Smooth muscle cell (in vitro differentiated cells): ENCODE measurements around the gene TBC1D7. TPM values are rescaled to one million over a fixed set of nuclear protein-coding genes. Genes with fewer than 3 reads are reported as not detected.

Source experiments
- DNase-seq: peaks from one replicate; lab custom pipeline; 2025; ENCODE audit not compliant: unreplicated experiment; lab: John Stamatoyannopoulos, UW
- H2AFZ ChIP-seq: fragments of 200-600 bp; sonication (generic); 2 replicates; pipeline ENCODE4 v1.6.0; 2016; ENCODE audit warnings: antibody characterized with exemption, low read depth, mild to moderate bottlenecking
- H3F3A ChIP-seq: fragments of 200-600 bp; sonication (generic); 2 replicates; pipeline ENCODE4 v1.6.0; 2017; ENCODE audit warnings: antibody characterized with exemption, low read depth
- H3K27ac ChIP-seq: fragments of 200-600 bp; sonication (generic); 2 replicates; pipeline ENCODE4 v1.5.1; 2016; ENCODE audit warnings: low read depth, mild to moderate bottlenecking
- H3K27me3 ChIP-seq: fragments of 200-600 bp; sonication (generic); 2 replicates; pipeline ENCODE4 v1.6.1; 2016; ENCODE audit warnings: low read depth, mild to moderate bottlenecking
- H3K36me3 ChIP-seq: fragments of 200-600 bp; sonication (generic); 2 replicates; pipeline ENCODE4 v1.5.1; 2016; ENCODE audit warnings: low read depth
- H3K4me1 ChIP-seq: fragments of 200-600 bp; sonication (generic); 2 replicates; pipeline ENCODE4 v1.5.1; 2016; ENCODE audit warnings: low read depth
- H3K4me2 ChIP-seq: fragments of 200-600 bp; sonication (generic); 2 replicates; pipeline ENCODE4 v1.6.0; 2016; ENCODE audit warnings: mild to moderate bottlenecking
- H3K4me3 ChIP-seq: fragments of 200-600 bp; sonication (generic); 2 replicates; pipeline ENCODE4 v1.5.1; 2016; ENCODE audit warnings: mild to moderate bottlenecking
- H3K79me2 ChIP-seq: fragments of 200-600 bp; sonication (generic); 2 replicates; pipeline ENCODE4 v1.6.0; 2016; ENCODE audit warnings: low read depth, mild to moderate bottlenecking
- H3K9ac ChIP-seq: fragments of 200-600 bp; sonication (generic); 2 replicates; pipeline ENCODE4 v1.6.0; 2016; ENCODE audit warnings: low read depth
- H3K9me3 ChIP-seq: fragments of 200-600 bp; sonication (generic); replicated peaks from 2 replicates; pipeline ENCODE4 v1.5.1; 2016; ENCODE audit warnings: low read depth
- H4K20me1 ChIP-seq: fragments of 200-600 bp; sonication (generic); 2 replicates; pipeline ENCODE4 v1.6.0; 2016; ENCODE audit warnings: low read depth
- WGBS: methylation state at CpG from one replicate; pipeline ENCODE4 v1.1.7; 2016; ENCODE audit warnings: low lambda C conversion rate; 5-methylcytosine and 5-hydroxymethylcytosine counted together
- polyA plus RNA-seq: library from polyadenylated mRNA; unstranded; fragments of >200 nt; fragmentation: Nextera tagmentation; extraction: Ambion mirVana; gene quantifications from 2 replicates; pipeline ENCODE4 v1.2.1, GENCODE V29; 2016
- total RNA-seq: library from RNA; depleted of rRNA; stranded (reverse); fragments of >200 nt; gene quantifications from 2 replicates; pipeline ENCODE4 v1.2.3, GENCODE V29; 2014
- TF ChIP-seq, protein P1 (sequence below): fragments of 200-600 bp; sonication (generic); IDR thresholded peaks from 2 replicates; pipeline ENCODE4 v1.5.1; 2017; ENCODE audit warnings: borderline replicate concordance, mild to moderate bottlenecking, antibody characterized with exemption; ENCODE audit not compliant: insufficient read depth, poor library complexity, severe bottlenecking

Gene TBC1D7
- total and polyA plus RNA-seq, 2 experiments from 2014 or later = 21.1 to 39.6 TPM

DNA sequence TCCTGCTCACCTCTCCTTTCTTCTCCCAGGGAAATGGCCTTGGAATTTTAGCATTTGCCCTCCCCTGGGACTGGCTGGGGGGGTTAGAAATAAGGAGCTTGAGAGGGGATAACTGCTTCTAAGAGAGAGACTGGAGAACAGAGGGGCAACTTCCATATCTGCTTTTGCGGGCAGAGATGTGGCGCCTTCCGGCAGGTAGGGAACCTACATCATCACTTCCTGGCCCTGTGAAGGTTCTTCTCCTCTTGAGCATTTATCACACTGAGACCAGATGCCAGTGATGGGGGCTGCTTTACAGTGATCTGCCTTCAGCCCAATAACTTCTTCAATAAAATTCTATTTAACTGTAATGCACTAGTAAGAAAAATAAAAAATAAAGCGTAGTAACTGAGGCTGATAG is 48.1 kb downstream of the TBC1D7 start:
- TF ChIP-seq, protein P1, sequence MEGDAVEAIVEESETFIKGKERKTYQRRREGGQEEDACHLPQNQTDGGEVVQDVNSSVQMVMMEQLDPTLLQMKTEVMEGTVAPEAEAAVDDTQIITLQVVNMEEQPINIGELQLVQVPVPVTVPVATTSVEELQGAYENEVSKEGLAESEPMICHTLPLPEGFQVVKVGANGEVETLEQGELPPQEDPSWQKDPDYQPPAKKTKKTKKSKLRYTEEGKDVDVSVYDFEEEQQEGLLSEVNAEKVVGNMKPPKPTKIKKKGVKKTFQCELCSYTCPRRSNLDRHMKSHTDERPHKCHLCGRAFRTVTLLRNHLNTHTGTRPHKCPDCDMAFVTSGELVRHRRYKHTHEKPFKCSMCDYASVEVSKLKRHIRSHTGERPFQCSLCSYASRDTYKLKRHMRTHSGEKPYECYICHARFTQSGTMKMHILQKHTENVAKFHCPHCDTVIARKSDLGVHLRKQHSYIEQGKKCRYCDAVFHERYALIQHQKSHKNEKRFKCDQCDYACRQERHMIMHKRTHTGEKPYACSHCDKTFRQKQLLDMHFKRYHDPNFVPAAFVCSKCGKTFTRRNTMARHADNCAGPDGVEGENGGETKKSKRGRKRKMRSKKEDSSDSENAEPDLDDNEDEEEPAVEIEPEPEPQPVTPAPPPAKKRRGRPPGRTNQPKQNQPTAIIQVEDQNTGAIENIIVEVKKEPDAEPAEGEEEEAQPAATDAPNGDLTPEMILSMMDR = no peak
- no peak overlapping the region for H3K9ac ChIP-seq
- DNase-seq = no peak
- no peak overlapping the region for H3K27ac ChIP-seq
- no peaks in the 10 kb centered on the region for H3K9me3 ChIP-seq
- no peak overlapping the region for H2AFZ ChIP-seq
- no peaks in the 10 kb centered on the region for H4K20me1 ChIP-seq
- no peaks in the 10 kb centered on the region for H3K4me1 ChIP-seq
- no peaks in the 10 kb centered on the region for H3F3A ChIP-seq
- no peaks in the 10 kb centered on the region for H3K27me3 ChIP-seq
- no peaks in the 10 kb centered on the region for H3K36me3 ChIP-seq
- H3K4me3 ChIP-seq = no peak overlapping the region
- no peaks in the 10 kb centered on the region for H3K79me2 ChIP-seq
- 73% methylated on average over 4 of the region's 4 CpGs for WGBS
- no peak overlapping the region for H3K4me2 ChIP-seq

DNA sequence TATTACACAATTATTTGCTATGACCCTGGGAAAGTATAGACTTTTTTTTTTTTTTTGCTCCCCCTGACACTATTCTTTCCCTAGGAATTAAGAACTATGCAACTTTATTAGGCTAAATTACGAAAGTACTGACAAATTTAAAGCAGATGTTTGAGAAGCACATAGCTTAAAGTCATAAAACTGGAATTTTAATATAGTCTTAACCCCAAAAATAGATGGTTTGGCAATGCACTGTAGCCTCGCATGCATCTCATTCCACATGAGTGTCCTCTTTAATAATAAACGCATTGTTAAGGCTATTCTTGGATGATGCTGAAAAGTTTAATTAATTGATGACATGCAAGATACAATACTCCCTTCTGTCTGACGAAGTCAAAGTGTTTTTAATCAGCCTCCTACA is 49.3 kb downstream of the TBC1D7 start:
- H3K4me2 ChIP-seq = no peak overlapping the region
- no peak overlapping the region for H3K9ac ChIP-seq
- TF ChIP-seq, protein P1 = no peak
- DNase-seq = no peak
- H3K9me3 ChIP-seq = no peaks in the 10 kb centered on the region
- 25% methylated on average over 4 of the region's 4 CpGs for WGBS
- peaks cover 8% of the 10 kb centered on the region for H3F3A ChIP-seq
- H3K27ac ChIP-seq = no peak overlapping the region
- no peak overlapping the region for H3K4me3 ChIP-seq
- no peaks in the 10 kb centered on the region for H3K4me1 ChIP-seq
- no peaks in the 10 kb centered on the region for H4K20me1 ChIP-seq
- H3K36me3 ChIP-seq = no peaks in the 10 kb centered on the region
- H3K79me2 ChIP-seq = no peaks in the 10 kb centered on the region
- no peaks in the 10 kb centered on the region for H3K27me3 ChIP-seq
- H2AFZ ChIP-seq = no peak overlapping the region

DNA sequence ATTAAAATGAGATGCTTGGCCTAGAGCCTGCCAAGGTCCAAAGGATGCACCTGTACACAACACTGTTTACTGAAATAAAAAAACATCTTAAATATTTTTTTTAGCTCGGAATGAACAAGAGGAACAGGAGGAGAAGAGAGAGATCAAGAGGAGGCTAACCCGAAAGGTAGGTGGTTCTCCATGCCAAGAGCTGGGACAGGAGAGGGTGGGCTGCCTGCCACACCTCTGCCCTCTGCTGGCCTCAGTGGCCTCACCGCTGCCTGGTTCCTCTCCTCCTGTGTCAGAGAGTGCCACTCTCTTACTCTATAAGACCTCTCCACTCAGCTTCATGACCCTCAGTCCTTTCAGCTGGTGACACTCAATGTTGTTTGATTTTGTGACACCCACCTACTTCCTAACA is 50.2 kb downstream of the TBC1D7 start:
- DNase-seq = no peak
- WGBS = 87% methylated on average over 3 of the region's 3 CpGs
- TF ChIP-seq, protein P1 = no peak
- Histone ChIP-seq H3K27me3 (no peaks in the 10 kb centered on the region), H3F3A (peaks cover 10% of the 10 kb centered on the region), H3K9ac (no peak overlapping the region), H3K4me3 (no peak overlapping the region), H3K79me2 (no peaks in the 10 kb centered on the region), H3K36me3 (no peaks in the 10 kb centered on the region), H3K4me1 (peaks cover 5% of the 10 kb centered on the region), H4K20me1 (no peaks in the 10 kb centered on the region), H3K4me2 (no peak overlapping the region), H3K9me3 (no peaks in the 10 kb centered on the region), H3K27ac (no peak overlapping the region), H2AFZ (no peak overlapping the region)

DNA sequence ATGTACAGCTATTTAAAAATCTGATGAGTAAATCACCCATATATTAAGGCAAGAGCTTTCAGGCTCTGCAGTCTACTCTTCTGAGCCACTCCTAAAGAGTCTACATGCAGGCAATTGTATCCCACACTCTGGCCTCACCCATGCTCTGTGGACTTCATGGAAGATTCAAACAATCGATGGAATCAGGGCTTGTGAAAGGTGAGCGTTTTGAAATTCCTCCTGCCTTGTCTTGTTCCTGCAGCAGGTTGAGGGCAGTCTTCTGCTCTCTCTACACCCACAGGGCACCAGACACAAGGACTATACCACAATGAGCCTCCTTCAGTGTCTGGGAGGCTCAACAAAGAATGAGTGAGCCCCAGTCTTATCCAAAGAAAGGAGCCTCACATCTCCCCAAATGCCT is 51.1 kb downstream of the TBC1D7 start:
- H3K9ac ChIP-seq = no peak overlapping the region
- H3F3A ChIP-seq = peaks cover 13% of the 10 kb centered on the region
- no peak overlapping the region for H3K27ac ChIP-seq
- 84% methylated on average over 2 of the region's 2 CpGs for WGBS
- no peaks in the 10 kb centered on the region for H3K36me3 ChIP-seq
- DNase-seq = no peak
- no peak overlapping the region for H2AFZ ChIP-seq
- no peaks in the 10 kb centered on the region for H3K27me3 ChIP-seq
- TF ChIP-seq, protein P1 = no peak
- H3K4me1 ChIP-seq = peaks cover 8% of the 10 kb centered on the region
- H3K4me3 ChIP-seq = no peak overlapping the region
- H3K79me2 ChIP-seq = no peaks in the 10 kb centered on the region
- H4K20me1 ChIP-seq = no peaks in the 10 kb centered on the region
- H3K9me3 ChIP-seq = no peaks in the 10 kb centered on the region
- H3K4me2 ChIP-seq = no peak overlapping the region
